ENCODE measurements around the gene HSF5. TPM values are rescaled to one million over a fixed set of nuclear protein-coding genes. Genes with fewer than 3 reads are reported as not detected.
"Not testable (repeated sequence)": the region's sequence is repeated elsewhere in the genome, so short reads cannot be mapped to it uniquely, and the experiment has no call there.

The HSF5 gene
- total RNA-seq, 2 experiments from 2014 or later = 3.6 to 4.1 TPM

DNA sequence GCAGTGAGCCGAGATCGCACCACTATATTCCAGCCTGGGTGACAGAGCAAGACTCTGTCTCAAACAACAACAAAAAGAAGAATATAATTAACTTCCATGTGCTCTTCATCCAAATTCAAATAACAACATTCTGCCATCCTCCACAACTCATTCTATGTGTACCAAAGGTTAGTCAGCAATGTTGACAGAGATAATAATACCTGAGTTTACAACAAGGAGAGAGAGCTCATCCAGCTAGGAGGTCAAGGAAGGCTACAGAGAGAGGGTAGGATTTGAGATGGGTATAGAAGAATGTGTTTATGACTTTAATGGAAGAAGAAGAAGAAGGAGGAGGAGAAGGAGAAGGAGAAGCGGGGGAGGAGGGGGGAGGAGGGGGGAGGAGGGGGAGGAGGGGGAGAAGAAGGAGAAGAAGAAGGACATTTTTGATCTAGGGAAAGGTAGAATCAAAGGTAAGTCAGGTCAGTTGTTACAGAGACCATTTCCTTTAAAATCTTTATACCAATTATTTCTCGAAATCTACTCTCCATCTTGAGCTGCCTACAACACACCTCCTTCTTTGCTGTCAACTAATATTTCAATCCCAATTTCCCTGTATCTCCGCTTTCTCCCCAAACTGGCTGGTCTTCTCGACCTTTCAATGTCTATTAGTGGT, 10.1 kb upstream of the HSF5 start:
- peaks cover 11% of the 10 kb centered on the region for H3K4me1 Mint-ChIP-seq (ENCODE audit: low read depth)
- CTCF ChIA-PET = interaction anchor here (1.2 to 1.6 kb wide), 2 partner anchors 10 to 181 kb away, joined by 3 to 5 read pairs; partner anchors contain the start of gene HSF5
- no peak for DNase-seq
- no peak overlapping the region for H3K27ac Mint-ChIP-seq
- no peaks in the 10 kb centered on the region for H3K27me3 Mint-ChIP-seq (ENCODE audit: low read depth)
- intact Hi-C loops (cut with micrococcal nuclease) = no loop called here
- H3K4me3 Mint-ChIP-seq = no peak overlapping the region
- H3K36me3 Mint-ChIP-seq (ENCODE audit: low read depth) = peaks cover 51% of the 10 kb centered on the region
- H3K9me3 Mint-ChIP-seq = no peaks in the 10 kb centered on the region

DNA sequence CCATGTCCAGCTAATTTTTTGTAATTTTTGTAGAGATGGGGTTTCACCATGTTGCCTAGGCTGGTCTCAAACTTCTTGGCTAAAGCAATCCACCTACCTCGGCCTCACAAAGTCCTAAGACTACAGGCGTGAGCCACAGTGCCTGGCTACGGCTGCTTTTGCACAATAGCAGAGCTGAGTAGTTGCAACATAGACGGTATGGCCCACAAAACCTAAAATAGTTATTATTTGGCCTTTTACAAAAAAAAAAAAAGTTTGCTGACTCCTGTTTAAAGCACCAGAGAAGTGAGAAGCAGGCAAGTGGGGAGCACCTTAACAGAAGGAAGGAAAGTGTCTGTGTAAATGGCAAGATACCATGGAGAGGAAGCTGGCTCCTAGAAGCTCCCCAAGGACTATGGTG, 5.3 kb upstream of the HSF5 start:
- CTCF ChIA-PET = interaction anchor here (0.6 to 1.6 kb wide), 6 partner anchors 14 to 188 kb away, joined by 3 to 7 read pairs (median 3); no protein-coding TSS in a partner anchor
- no peaks in the 10 kb centered on the region for H3K9me3 Mint-ChIP-seq
- H3K4me1 Mint-ChIP-seq (ENCODE audit: low read depth) = peaks cover 23% of the 10 kb centered on the region
- peak overlapping the region; percentile 79 for H3K27ac Mint-ChIP-seq
- H3K4me3 Mint-ChIP-seq = no peak overlapping the region
- H3K27me3 Mint-ChIP-seq (ENCODE audit: low read depth) = no peaks in the 10 kb centered on the region
- DNase-seq = no peak
- H3K36me3 Mint-ChIP-seq (ENCODE audit: low read depth) = peaks cover 68% of the 10 kb centered on the region
- intact Hi-C loops (cut with micrococcal nuclease) = no loop called here

DNA sequence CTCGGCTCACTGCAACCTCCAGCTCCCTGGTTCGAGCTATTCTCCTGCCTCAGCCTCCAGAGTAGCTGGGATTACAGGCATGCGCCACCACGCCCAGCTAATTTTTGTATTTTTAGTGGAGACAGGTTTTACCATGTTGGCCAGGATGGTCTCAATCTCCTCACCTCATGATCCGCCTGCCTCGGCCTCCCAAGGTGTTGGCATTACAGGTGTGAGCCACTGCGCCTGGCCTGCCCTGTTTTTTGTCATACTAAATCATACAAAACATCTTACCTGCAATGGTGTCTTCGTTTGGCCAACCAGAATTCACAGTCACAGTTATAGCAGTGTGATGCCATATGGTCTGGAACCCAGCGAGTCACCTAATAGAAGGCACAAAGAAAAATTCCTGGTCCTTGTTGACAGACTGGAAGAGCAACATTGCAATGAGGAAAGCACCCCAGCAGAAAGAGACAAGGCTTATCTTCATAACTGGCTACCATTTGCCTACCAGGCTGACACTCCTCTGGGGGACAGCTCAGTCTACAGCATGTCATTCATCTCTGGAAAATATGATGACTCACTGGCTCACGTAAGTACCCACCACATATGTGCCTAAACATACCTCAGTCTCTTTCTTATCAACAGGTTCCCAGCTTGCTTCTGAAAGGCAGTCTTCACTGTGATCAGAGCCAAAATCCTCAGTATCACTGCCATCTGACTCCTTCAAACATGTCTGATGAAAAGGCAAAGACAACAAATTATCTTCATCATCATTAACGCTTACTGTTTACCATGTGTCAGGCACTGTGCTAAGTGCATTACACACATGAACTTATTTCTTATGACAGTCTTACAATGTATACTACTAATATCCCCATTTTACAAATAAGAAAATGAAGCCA, 4.3 kb upstream of the HSF5 start:
- H3K4me3 Mint-ChIP-seq = no peak overlapping the region
- intact Hi-C loops (cut with micrococcal nuclease) = loop anchor here (1.0 kb wide), 2 partner anchors 21 to 485 kb away; partner anchors contain the start of gene SRSF1
- H3K9me3 Mint-ChIP-seq = no peaks in the 10 kb centered on the region
- peak; percentile 45 for DNase-seq
- peak overlapping the region; percentile 79 for H3K27ac Mint-ChIP-seq
- H3K27me3 Mint-ChIP-seq (ENCODE audit: low read depth) = no peaks in the 10 kb centered on the region
- H3K36me3 Mint-ChIP-seq (ENCODE audit: low read depth) = peaks cover 65% of the 10 kb centered on the region
- CTCF ChIA-PET = interaction anchor here (0.6 to 1.6 kb wide), 4 partner anchors 30 to 175 kb away, joined by 3 to 7 read pairs (median 4); no protein-coding TSS in a partner anchor
- H3K4me1 Mint-ChIP-seq (ENCODE audit: low read depth) = peaks cover 21% of the 10 kb centered on the region

GRCh38 chr17:58491510-58492045, 3.4 kb upstream of the HSF5 start:
- Mint-ChIP-seq H3K4me1 (ENCODE audit: low read depth) (peaks cover 23% of the 10 kb centered on the region), H3K27ac (no peak overlapping the region), H3K36me3 (ENCODE audit: low read depth) (peaks cover 62% of the 10 kb centered on the region), H3K27me3 (ENCODE audit: low read depth) (no peaks in the 10 kb centered on the region), H3K9me3 (no peaks in the 10 kb centered on the region), H3K4me3 (no peak overlapping the region)
- no peak for DNase-seq
- CTCF ChIA-PET = interaction anchor here (1.3 kb wide), 1 partner anchor 174 kb away, joined by 5 read pairs; no protein-coding TSS in a partner anchor
- intact Hi-C loops (cut with micrococcal nuclease) = loop anchor here (1.0 kb wide), 2 partner anchors 22 to 484 kb away; partner anchors contain the start of gene SRSF1

DNA sequence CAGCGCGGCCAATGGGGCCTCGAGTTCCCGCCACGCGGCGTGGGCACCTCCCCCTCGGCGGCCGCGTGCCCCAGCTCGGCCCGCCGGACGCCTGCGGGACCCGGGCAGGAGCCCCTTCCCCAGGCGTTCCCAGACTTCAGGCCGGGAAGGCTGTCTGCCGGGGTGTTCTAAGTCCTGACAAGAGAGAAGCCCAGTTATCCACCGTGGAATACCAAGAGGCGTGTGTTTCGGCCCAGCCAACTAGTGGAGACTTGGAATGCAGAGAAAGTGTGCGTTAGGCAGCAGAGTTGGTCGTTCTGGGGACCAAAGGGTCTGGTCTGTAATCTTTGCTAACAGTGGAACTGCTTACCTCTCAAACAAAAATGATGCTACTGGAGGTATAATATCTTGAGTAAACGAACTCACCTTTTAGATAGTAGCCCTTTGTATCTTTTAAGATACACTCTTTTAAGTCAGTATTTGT, 251 bp upstream of the HSF5 start:
- intact Hi-C loops (cut with micrococcal nuclease) = loop anchor here (1.0 to 5.0 kb wide), 2 partner anchors 30 to 71 kb away; partner anchors contain the start of gene RNF43
- Mint-ChIP-seq H3K27me3 (ENCODE audit: low read depth) (no peaks in the 10 kb centered on the region), H3K4me1 (ENCODE audit: low read depth) (peaks cover 21% of the 10 kb centered on the region), H3K9me3 (no peaks in the 10 kb centered on the region), H3K4me3 (peak overlapping the region; percentile 39), H3K27ac (no peak overlapping the region), H3K36me3 (ENCODE audit: low read depth) (peaks cover 37% of the 10 kb centered on the region)
- CTCF ChIA-PET = interaction anchor here (0.6 to 1.9 kb wide), 12 partner anchors 9 to 239 kb away, joined by 3 to 9 read pairs (median 4); partner anchors contain the start of gene RNF43
- DNase-seq = no peak

DNA sequence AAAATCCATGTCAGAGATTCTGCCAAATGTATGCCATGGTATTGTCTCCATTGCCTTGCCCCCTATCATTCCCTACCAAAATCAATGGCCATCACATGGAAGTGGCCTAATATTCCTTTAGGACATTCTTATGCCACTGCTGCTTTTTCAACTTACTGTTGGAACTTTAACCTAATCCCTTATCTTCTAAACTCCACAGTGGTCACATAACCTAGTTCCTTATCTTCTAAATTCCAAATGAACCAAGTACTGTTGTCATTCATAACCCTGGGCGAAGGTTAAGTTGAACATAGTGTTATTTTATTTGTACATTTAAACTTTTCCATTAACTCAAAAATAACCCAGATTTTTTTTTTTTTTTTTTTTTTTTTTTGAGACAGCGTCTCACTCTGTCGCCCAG, 3.6 kb downstream of the HSF5 start:
- peaks cover 7% of the 10 kb centered on the region for H3K4me1 Mint-ChIP-seq (ENCODE audit: low read depth)
- no peaks in the 10 kb centered on the region for H3K27me3 Mint-ChIP-seq (ENCODE audit: low read depth)
- intact Hi-C loops (cut with micrococcal nuclease) = no loop called here
- DNase-seq = no peak
- CTCF ChIA-PET = no interaction called here
- no peaks in the 10 kb centered on the region for H3K9me3 Mint-ChIP-seq
- no peak overlapping the region for H3K27ac Mint-ChIP-seq
- H3K4me3 Mint-ChIP-seq = no peak overlapping the region
- H3K36me3 Mint-ChIP-seq (ENCODE audit: low read depth) = peaks cover 12% of the 10 kb centered on the region

GRCh38 chr17:58481798-58482197, 6.4 kb downstream of the HSF5 start:
- intact Hi-C loops (cut with micrococcal nuclease); H3K4me1 Mint-ChIP-seq (ENCODE audit: low read depth); H3K9me3 Mint-ChIP-seq; DNase-seq; H3K27ac Mint-ChIP-seq; H3K4me3 Mint-ChIP-seq; H3K27me3 Mint-ChIP-seq (ENCODE audit: low read depth); H3K36me3 Mint-ChIP-seq (ENCODE audit: low read depth); CTCF ChIA-PET: not testable (repeated sequence)

DNA sequence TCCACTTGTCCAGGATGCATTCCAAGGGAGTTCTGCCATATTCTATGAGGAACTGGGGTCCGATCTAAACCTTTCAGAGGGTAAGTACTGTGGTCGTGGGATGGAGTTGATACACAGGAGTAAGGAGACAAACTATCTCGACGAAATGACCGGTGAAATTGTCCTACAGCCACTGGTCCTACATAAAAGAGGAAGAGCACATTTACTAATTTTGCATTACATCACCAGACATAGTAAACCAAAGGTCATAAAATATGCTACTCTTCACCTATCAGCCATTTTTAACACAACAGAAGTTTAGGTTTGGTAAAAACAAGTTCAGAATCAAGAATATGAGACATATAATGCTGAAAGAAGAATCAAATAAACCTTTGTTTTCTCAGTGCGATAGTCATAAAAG, 8.1 kb downstream of the HSF5 start:
- Mint-ChIP-seq H3K4me1 (ENCODE audit: low read depth) (peaks cover 1% of the 10 kb centered on the region), H3K27ac (no peak overlapping the region), H3K27me3 (ENCODE audit: low read depth) (no peaks in the 10 kb centered on the region), H3K4me3 (no peak overlapping the region), H3K9me3 (no peaks in the 10 kb centered on the region), H3K36me3 (ENCODE audit: low read depth) (peaks cover 4% of the 10 kb centered on the region)
- intact Hi-C loops (cut with micrococcal nuclease) = no loop called here
- DNase-seq = no peak
- CTCF ChIA-PET = no interaction called here

DNA sequence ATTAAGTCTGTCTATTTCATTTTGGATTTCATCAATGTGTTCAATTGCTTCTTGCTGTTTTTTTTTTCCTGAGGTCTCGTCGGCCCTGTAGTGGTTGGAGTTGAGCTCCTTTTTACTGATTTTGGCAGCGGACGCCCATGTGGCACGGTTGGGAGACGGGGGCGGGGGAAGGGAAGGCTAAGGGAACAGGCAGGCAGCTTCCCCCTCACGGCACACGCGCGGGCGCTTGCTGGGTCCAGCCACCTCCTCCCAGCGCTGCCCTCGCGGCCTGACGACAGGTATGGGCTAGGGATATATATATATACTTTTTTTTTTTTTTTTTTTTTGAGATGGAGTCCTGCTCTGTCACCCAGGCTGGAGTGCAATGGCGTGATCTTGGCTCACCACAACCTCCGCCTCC, 11.4 kb downstream of the HSF5 start:
- H3K9me3 Mint-ChIP-seq = no peaks in the 10 kb centered on the region
- no peak overlapping the region for H3K4me3 Mint-ChIP-seq
- H3K36me3 Mint-ChIP-seq (ENCODE audit: low read depth) = peaks cover 4% of the 10 kb centered on the region
- no peak for DNase-seq
- H3K4me1 Mint-ChIP-seq (ENCODE audit: low read depth) = peaks cover 5% of the 10 kb centered on the region
- intact Hi-C loops (cut with micrococcal nuclease) = no loop called here
- CTCF ChIA-PET = interaction anchor here (0.5 kb wide), 1 partner anchor 18 kb away, joined by 4 read pairs; no protein-coding TSS in a partner anchor
- no peaks in the 10 kb centered on the region for H3K27me3 Mint-ChIP-seq (ENCODE audit: low read depth)
- no peak overlapping the region for H3K27ac Mint-ChIP-seq

DNA sequence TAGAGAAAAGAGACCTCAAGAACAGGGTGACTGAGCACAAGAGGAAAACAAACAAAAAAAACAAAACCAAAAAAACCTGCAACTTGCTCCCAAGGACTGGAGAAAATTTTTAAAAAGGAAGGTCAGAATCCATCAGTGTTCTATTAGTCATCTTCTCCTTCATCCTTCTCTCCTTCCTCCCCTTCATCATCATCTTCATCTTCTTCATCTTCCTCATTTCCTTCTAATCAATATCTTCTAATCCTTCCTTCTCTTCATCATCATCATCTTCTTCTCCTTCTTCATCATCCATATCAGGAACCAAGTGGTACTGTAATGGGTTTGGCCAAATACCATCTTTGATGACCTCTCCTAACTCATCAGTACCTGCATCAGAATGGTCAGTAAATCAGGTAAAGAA, 12.2 kb downstream of the HSF5 start:
- no peaks in the 10 kb centered on the region for H3K27me3 Mint-ChIP-seq (ENCODE audit: low read depth)
- no peaks in the 10 kb centered on the region for H3K9me3 Mint-ChIP-seq
- H3K27ac Mint-ChIP-seq = no peak overlapping the region
- H3K36me3 Mint-ChIP-seq (ENCODE audit: low read depth) = peaks cover 4% of the 10 kb centered on the region
- no peak overlapping the region for H3K4me3 Mint-ChIP-seq
- H3K4me1 Mint-ChIP-seq (ENCODE audit: low read depth) = peaks cover 5% of the 10 kb centered on the region
- no peak for DNase-seq
- CTCF ChIA-PET = interaction anchor here (0.5 to 1.2 kb wide), 2 partner anchors 10 to 17 kb away, joined by 3 to 4 read pairs; no protein-coding TSS in a partner anchor
- intact Hi-C loops (cut with micrococcal nuclease) = no loop called here

GRCh38 chr17:58470356-58470755, 17.9 kb downstream of the HSF5 start:
- H3K9me3 Mint-ChIP-seq = no peaks in the 10 kb centered on the region
- H3K27ac Mint-ChIP-seq = no peak overlapping the region
- no peaks in the 10 kb centered on the region for H3K36me3 Mint-ChIP-seq (ENCODE audit: low read depth)
- H3K4me1 Mint-ChIP-seq (ENCODE audit: low read depth) = peaks cover 5% of the 10 kb centered on the region
- no peak overlapping the region for H3K4me3 Mint-ChIP-seq
- intact Hi-C loops (cut with micrococcal nuclease) = no loop called here
- no peak for DNase-seq
- CTCF ChIA-PET = no interaction called here
- no peaks in the 10 kb centered on the region for H3K27me3 Mint-ChIP-seq (ENCODE audit: low read depth)

- Mint-ChIP-seq H3K27me3 (ENCODE audit: low read depth) (no peaks in the 10 kb centered on the region), H3K9me3 (no peaks in the 10 kb centered on the region), H3K4me3 (no peak overlapping the region), H3K27ac (no peak overlapping the region), H3K36me3 (ENCODE audit: low read depth) (no peaks in the 10 kb centered on the region), H3K4me1 (ENCODE audit: low read depth) (peaks cover 2% of the 10 kb centered on the region)
- no peak for DNase-seq
- CTCF ChIA-PET = interaction anchor here (1.1 kb wide), 1 partner anchor 19 kb away, joined by 3 read pairs; the partner anchor contains the start of gene HSF5
- intact Hi-C loops (cut with micrococcal nuclease) = no loop called here
These were observed 19.3 kb downstream of the HSF5 start for GRCh38 chr17:58468944-58469343.
